ENCODE results near the gene HOOK1. TPM values are rescaled to one million over a fixed set of nuclear protein-coding genes. Genes with fewer than 3 reads are reported as not detected.
A peak's percentile ranks its signal among the peaks of the same experiment; 100 is the strongest.
"Not testable (repeated sequence)": the region's sequence is repeated elsewhere in the genome, so short reads cannot be mapped to it uniquely, and the experiment has no call there.

The HOOK1 gene
- total and polyA plus RNA-seq, 5 experiments from 2014 or later: 14.3 to 25.2 (median 17.2) TPM

DNA sequence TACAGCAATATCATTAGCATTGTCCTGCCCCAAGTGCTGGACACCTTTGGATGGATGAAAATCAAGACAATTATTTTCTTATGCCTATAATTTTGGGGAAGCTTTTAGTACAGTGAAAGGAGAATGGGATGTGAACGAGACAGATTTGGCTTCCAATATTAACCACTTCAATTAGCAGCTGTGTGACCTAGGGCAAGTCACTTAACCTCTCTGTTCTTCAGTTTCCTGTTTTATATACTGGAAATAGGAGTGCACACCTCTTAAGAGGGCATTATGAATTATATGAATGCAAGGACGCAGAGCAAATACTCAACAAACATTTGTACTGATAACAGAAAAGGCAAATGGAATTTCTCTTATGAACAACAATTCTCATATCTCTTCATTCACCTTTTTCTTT lies 93.3 kb downstream of the HOOK1 start:
- Mint-ChIP-seq H3K27me3 (no peaks in the 10 kb centered on the region), H3K4me3 (no peak overlapping the region), H3K9me3 (no peaks in the 10 kb centered on the region), H3K4me1 (peaks cover 0 to 4% (median 2%) of the 10 kb centered on the region in 4 donors), H3K27ac (no peak overlapping the region), H3K36me3 (peaks cover 32 to 58% (median 38%) of the 10 kb centered on the region in 3 donors)
- DNase-seq (no peak), ATAC-seq (no peak)
- POLR2A ChIA-PET: no interaction called here

DNA sequence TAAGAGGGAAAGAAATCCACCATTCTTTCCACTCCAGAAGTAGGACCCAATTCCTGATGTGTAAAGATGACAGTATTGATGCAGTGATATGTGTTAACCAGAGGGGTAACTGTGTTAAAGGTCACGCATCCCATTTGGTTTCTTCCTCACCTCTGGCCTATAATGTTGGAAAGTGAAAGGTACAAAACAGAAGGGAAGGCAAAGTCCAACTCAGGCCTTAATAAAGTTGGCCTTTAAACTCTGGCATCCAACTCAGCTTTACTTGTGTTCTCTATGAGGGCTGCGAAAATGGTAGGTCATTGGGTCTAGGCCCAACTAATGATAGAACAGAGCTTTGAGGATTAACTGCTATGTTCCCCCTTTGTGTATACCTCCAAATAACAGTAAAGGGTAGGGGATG lies 93.9 kb downstream of the HOOK1 start:
- DNase-seq: no peak

GRCh38 chr1:59914791-59915286 lies 100.1 kb downstream of the HOOK1 start:
- H3K4me3 Mint-ChIP-seq, POLR2A ChIA-PET, H3K4me1 Mint-ChIP-seq, ATAC-seq, DNase-seq, H3K9me3 Mint-ChIP-seq, H3K27ac Mint-ChIP-seq, H3K27me3 Mint-ChIP-seq: not testable (repeated sequence)
- H3K36me3 Mint-ChIP-seq: peaks cover 13 to 43% (median 35%) of the 10 kb centered on the region in 3 donors

More for the DNA sequence above, 93.9 kb downstream of the HOOK1 start:
- Mint-ChIP-seq H3K4me3 (no peak overlapping the region), H3K27ac (no peak overlapping the region), H3K27me3 (no peaks in the 10 kb centered on the region), H3K9me3 (no peaks in the 10 kb centered on the region), H3K4me1 (no peaks in the 10 kb centered on the region), H3K36me3 (peaks cover 32 to 56% (median 38%) of the 10 kb centered on the region in 3 donors)
- POLR2A ChIA-PET: no interaction called here
- no peak for ATAC-seq

GRCh38 chr1:59915516-59915915 lies 100.8 kb downstream of the HOOK1 start:
- H3K27ac Mint-ChIP-seq: no peak overlapping the region

GRCh38 chr1:59917026-59917784 lies 102.5 kb downstream of the HOOK1 start:
- POLR2A ChIA-PET: no interaction called here
- Mint-ChIP-seq H3K4me3 (no peak overlapping the region), H3K27ac (no peak overlapping the region), H3K36me3 (peaks cover 10 to 24% (median 22%) of the 10 kb centered on the region in 3 donors), H3K9me3 (no peaks in the 10 kb centered on the region), H3K4me1 (peaks cover 0 to 5% (median 0%) of the 10 kb centered on the region in 4 donors), H3K27me3 (no peaks in the 10 kb centered on the region)
- no peak for ATAC-seq
- DNase-seq: no peak

More at GRCh38 chr1:59915516-59915915, 100.8 kb downstream of the HOOK1 start:
- Mint-ChIP-seq H3K9me3 (no peaks in the 10 kb centered on the region), H3K27me3 (no peaks in the 10 kb centered on the region), H3K4me1 (peaks cover 0 to 3% (median 0%) of the 10 kb centered on the region in 4 donors), H3K36me3 (peaks cover 13 to 36% (median 33%) of the 10 kb centered on the region in 3 donors), H3K4me3 (no peak overlapping the region)
- no peak for DNase-seq
- POLR2A ChIA-PET: no interaction called here
- ATAC-seq: no peak

DNA sequence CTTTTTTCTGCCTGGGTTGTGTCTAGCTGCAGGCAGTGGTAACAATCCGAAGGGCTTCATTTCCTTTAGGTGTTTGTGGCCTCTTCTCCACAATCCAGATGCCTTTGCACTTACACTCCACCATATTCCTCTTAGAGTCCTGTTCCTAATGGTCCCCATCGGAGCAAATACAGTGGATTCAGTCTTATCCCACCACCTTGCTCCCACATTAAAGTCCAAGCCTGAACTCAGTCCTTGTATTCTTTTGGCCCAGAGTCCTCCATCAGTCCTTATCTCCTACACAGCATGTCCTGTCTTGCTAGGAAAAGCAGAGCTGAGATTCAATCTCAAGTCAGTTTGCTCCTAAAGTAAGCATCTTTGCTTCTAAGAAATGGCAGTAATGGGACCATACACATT lies 103.0 kb downstream of the HOOK1 start:
- Mint-ChIP-seq H3K36me3 (peaks cover 10 to 23% (median 22%) of the 10 kb centered on the region in 3 donors), H3K4me3 (no peak overlapping the region), H3K27me3 (no peaks in the 10 kb centered on the region), H3K9me3 (no peaks in the 10 kb centered on the region), H3K27ac (no peak overlapping the region), H3K4me1 (peaks cover 0 to 5% (median 0%) of the 10 kb centered on the region in 4 donors)
- POLR2A ChIA-PET: no interaction called here
- DNase-seq (no peak), ATAC-seq (no peak)

- no peak overlapping the region for H3K27ac Mint-ChIP-seq
- H3K9me3 Mint-ChIP-seq: peaks cover 0 to 16% (median 7%) of the 10 kb centered on the region in 9 donors
- H3K4me3 Mint-ChIP-seq: no peak overlapping the region
- POLR2A ChIA-PET: no interaction called here
- H3K4me1 Mint-ChIP-seq: peaks cover 0 to 5% (median 0%) of the 10 kb centered on the region in 4 donors
- peaks cover 0 to 4% (median 0%) of the 10 kb centered on the region in 5 donors for H3K27me3 Mint-ChIP-seq
- H3K36me3 Mint-ChIP-seq: peaks cover 20 to 31% (median 21%) of the 10 kb centered on the region in 3 donors
- ATAC-seq (no peak), DNase-seq (no peak)
Measured at GRCh38 chr1:59919746-59920145, 105.0 kb downstream of the HOOK1 start.

DNA sequence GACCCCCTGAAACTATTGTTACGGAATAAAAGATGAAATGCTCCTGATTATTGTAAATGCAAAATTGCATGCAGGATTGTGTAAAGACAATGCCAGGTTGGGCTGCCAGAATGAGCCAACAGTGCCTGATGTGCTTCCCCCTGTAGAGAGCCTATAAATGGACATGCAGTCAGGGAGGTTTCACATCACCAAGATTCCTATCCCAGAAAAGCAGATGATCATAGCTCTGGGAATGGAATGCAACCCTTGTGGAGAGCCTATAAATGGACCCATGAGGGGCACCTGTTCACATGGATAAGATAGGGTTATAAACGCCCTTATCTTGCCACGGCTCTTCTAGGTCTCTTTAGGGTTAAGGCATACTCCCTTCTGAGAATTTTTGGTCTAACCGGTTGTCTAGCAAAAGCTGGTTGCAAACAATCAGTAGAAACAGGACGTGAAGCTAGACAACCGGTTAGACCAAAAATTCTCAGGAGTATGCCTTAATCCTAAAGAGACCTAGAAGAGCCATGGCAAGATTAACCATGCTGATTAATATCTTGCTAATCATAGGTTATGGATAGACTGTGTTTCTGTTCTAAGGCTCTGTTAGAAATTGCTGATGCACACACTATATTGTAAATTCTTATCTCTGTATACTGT lies 106.6 kb downstream of the HOOK1 start:
- DNase-seq, H3K4me1 Mint-ChIP-seq, POLR2A ChIA-PET, ATAC-seq, H3K27ac Mint-ChIP-seq, H3K4me3 Mint-ChIP-seq, H3K27me3 Mint-ChIP-seq: not testable (repeated sequence)
- Mint-ChIP-seq H3K9me3 (peaks cover 0 to 24% (median 10%) of the 10 kb centered on the region in 9 donors), H3K36me3 (peaks cover 10 to 30% (median 12%) of the 10 kb centered on the region in 3 donors)

GRCh38 chr1:59924653-59925052 lies 109.9 kb downstream of the HOOK1 start:
- Mint-ChIP-seq H3K27ac (peak overlapping the region in 1 of 10 donors; percentile 43), H3K4me1 (peaks cover 7 to 16% (median 13%) of the 10 kb centered on the region in 4 donors), H3K4me3 (peak overlapping the region in 3 of 10 donors; percentile 77 to 95 (median 90)), H3K27me3 (peaks cover 3 to 15% (median 5%) of the 10 kb centered on the region in 5 donors), H3K36me3 (peaks cover 0 to 23% (median 10%) of the 10 kb centered on the region in 3 donors), H3K9me3 (peaks cover 0 to 24% (median 10%) of the 10 kb centered on the region in 9 donors)
- POLR2A ChIA-PET: no interaction called here
- DNase-seq (no peak), ATAC-seq (no peak)

Other genes starting within 250 kb of the HOOK1 start
- 1 to 10 TPM; 2.0 to 2.8 TPM for gene CYP2J2, start 111.8 kb downstream of the HOOK1 start, total RNA-seq
- gene CYP2J2, start 111.8 kb downstream of the HOOK1 start, polyA plus RNA-seq: 1 to 10 TPM; 3.2 to 5.0 (median 3.6) TPM

Data from naive thymus-derived CD8-positive, alpha-beta T cell (primary cell).